ENCODE data around the gene ATP5IF1.

GRCh38 chr1:28280501-28280900 is 44.6 kb downstream of the ATP5IF1 start:
- no peak for TF ChIP-seq CTCF (IDR thresholded peaks at IDR 0.05; ENCODE audit: low read length)
- TF ChIP-seq EZH2 (optimal IDR thresholded peaks at IDR 0.05; ENCODE audit: low read depth, low read length) = no peak
- no peak for TF ChIP-seq EZH2phosphoT487 (IDR thresholded peaks at IDR 0.05; ENCODE audit: low read length)
